Kidney (tissue), 14 donors: ENCODE data around the gene RNF17. TPM values are rescaled to one million over a fixed set of nuclear protein-coding genes. Genes with fewer than 3 reads are reported as not detected.
A peak's percentile ranks its signal among the peaks of the same experiment; 100 is the strongest.

Experiments used
- DNase-seq, 5 donors: peaks; one replicate each; pipeline ENCODE4 v3.0.0-alpha.2; 2013 to 2020
- FAIRE-seq: peaks from 2 replicates; lab custom pipeline; 2012; peaks lifted over from hg19 to GRCh38; lab: Jason Lieb, UNC
- H3K27ac ChIP-seq, 2 donors: one replicate each; pipeline ENCODE4 v1.7.0; 2013; ENCODE audit warnings: low read depth in 2 of 2, low read length in 2 of 2, inconsistent platforms in 1 of 2
- H3K27me3 ChIP-seq: one replicate; pipeline ENCODE4 v1.7.1; 2013; ENCODE audit warnings: low read length, inconsistent platforms; ENCODE audit not compliant: control insufficient read depth, insufficient read depth
- H3K36me3 ChIP-seq, 3 donors: one replicate each; pipeline versions ENCODE4 v1.7.0 to v1.7.1; 2013; ENCODE audit warnings: low read length in 3 of 3, control low read depth in 1 of 3, inconsistent platforms in 1 of 3; ENCODE audit not compliant: insufficient read depth in 3 of 3, control insufficient read depth in 2 of 3
- H3K4me1 ChIP-seq, 3 donors: one replicate each; pipeline versions ENCODE4 v1.7.0 to v1.7.1; 2013; ENCODE audit warnings: low read length in 3 of 3, inconsistent platforms in 1 of 3, low read depth in 1 of 3; ENCODE audit not compliant: control insufficient read depth in 2 of 3, insufficient read depth in 2 of 3
- H3K4me3 ChIP-seq, 3 donors: one replicate each; pipeline versions ENCODE4 v1.7.0 to v1.8.1; 2013; ENCODE audit warnings: low read length in 3 of 3, control low read depth in 1 of 3, inconsistent platforms in 1 of 3
- H3K9ac ChIP-seq, 3 donors: one replicate each; pipeline versions ENCODE4 v1.7.0 to v1.7.1; 2013; ENCODE audit warnings: low read length in 3 of 3, control low read depth in 1 of 3, inconsistent platforms in 1 of 3
- H3K9me3 ChIP-seq, 3 donors: one replicate each; pipeline versions ENCODE4 v1.7.0 to v1.7.1; 2013; ENCODE audit warnings: low read length in 3 of 3, control low read depth in 1 of 3, inconsistent platforms in 1 of 3; ENCODE audit not compliant: control insufficient read depth in 2 of 3, insufficient read depth in 1 of 3
- intact Hi-C: fragments of 100-400 bp; cut with DNase I; formaldehyde crosslinking; loops from one replicate; pipeline ENCODE4 v1.11.1; 2022
- polyA plus RNA-seq: library from polyadenylated mRNA; stranded (reverse); fragments of 350-450 nt; fragmentation: Illumina TruSeq; extraction: RNeasy Lipid Tissue Mini Kit (QIAGEN cat#74804); gene quantifications from one replicate; pipeline ENCODE4 v1.2.3, GENCODE V29; 2014; ENCODE audit warnings: low read depth, low replicate concordance; ENCODE audit not compliant: insufficient read depth
- total RNA-seq: library from RNA; stranded (reverse); fragmentation: NEBNext Ultra II Directional; extraction: Animal tissue kit (Norgen Biotek cat#: 25700); gene quantifications from one replicate; pipeline ENCODE4 v1.2.1, GENCODE V29; 2021
- TF ChIP-seq, protein P1 (sequence below): IDR thresholded peaks from 3 replicates; pipeline ENCODE4 v1.5.1; 2012; ENCODE audit warnings: mild to moderate bottlenecking, moderate library complexity, borderline replicate concordance; ENCODE audit not compliant: insufficient read depth; ENCODE audit errors: extremely low read depth
- donor health status: control.
- donor health status: control.
- donor health status: control.
- donor health status: control.
- donor health status: control.
- donor health status: DM: yes; HTN: yes; CAD: no.
- donor health status: Normal renal cell carcinoma (clear cell type).

RNF17 gene
- total and polyA plus RNA-seq, 2 donors from 2014 or later: not detected

GRCh38 chr13:24745516-24745860, 18.5 kb upstream of the RNF17 start:
- H3K4me3 ChIP-seq: no peak overlapping the region
- no peaks in the 10 kb centered on the region for H3K36me3 ChIP-seq
- DNase-seq (no peak), FAIRE-seq (no peak)
- no peaks in the 10 kb centered on the region for H3K9me3 ChIP-seq
- peaks cover 15% of the 10 kb centered on the region for H3K27me3 ChIP-seq
- peaks cover 0 to 3% (median 0%) of the 10 kb centered on the region in 3 donors for H3K4me1 ChIP-seq
- TF ChIP-seq, protein P1, sequence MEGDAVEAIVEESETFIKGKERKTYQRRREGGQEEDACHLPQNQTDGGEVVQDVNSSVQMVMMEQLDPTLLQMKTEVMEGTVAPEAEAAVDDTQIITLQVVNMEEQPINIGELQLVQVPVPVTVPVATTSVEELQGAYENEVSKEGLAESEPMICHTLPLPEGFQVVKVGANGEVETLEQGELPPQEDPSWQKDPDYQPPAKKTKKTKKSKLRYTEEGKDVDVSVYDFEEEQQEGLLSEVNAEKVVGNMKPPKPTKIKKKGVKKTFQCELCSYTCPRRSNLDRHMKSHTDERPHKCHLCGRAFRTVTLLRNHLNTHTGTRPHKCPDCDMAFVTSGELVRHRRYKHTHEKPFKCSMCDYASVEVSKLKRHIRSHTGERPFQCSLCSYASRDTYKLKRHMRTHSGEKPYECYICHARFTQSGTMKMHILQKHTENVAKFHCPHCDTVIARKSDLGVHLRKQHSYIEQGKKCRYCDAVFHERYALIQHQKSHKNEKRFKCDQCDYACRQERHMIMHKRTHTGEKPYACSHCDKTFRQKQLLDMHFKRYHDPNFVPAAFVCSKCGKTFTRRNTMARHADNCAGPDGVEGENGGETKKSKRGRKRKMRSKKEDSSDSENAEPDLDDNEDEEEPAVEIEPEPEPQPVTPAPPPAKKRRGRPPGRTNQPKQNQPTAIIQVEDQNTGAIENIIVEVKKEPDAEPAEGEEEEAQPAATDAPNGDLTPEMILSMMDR: no peak
- intact Hi-C loops: no loop called here
- no peak overlapping the region for H3K9ac ChIP-seq
- no peak overlapping the region for H3K27ac ChIP-seq

DNA sequence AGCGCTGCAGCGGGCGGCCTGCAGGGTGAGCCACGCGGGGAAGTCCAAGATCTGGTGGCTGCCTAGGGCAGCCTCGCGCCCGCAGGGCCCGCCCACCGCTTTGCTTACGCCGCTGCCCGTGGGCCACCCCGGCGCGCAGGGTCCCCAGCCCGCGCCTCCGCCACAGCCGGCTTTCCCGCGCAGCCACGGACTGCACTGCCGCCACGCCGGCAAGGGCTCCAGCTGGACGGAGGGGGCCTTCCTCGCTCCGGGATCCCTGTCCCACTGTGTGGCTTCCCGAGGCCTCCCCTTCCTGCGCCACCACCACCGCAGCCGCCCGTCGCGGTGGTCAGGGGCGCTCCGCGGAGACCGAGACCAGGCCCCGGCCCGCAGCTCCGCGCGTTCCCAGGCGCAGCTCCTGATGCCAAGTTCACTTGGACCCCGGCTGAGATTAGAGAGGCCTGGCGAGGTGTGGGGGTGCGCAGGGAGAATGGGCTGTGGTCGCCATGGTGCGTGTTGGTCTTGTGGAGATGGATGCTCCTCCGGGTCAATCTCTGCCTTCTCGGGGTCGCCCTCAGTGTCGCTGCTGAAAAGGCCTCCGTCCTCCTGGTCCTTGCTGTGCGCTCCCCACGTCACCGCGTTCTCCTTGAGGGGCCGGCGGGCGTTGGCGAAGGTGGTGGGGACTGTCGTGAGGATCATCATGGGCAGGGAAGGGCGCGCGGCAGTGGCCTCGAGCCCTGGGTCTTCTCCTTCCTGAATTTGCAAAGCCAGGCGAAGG, 17.9 kb upstream of the RNF17 start:
- DNase-seq: peak in 3 of 5 donors; percentile 20 to 21 (median 21)
- H3K9me3 ChIP-seq: no peaks in the 10 kb centered on the region
- peaks cover 0 to 3% (median 0%) of the 10 kb centered on the region in 3 donors for H3K4me1 ChIP-seq
- no peak overlapping the region for H3K27ac ChIP-seq
- no peak for FAIRE-seq
- peaks cover 15% of the 10 kb centered on the region for H3K27me3 ChIP-seq
- H3K4me3 ChIP-seq: no peak overlapping the region
- intact Hi-C loops: no loop called here
- H3K36me3 ChIP-seq: no peaks in the 10 kb centered on the region
- H3K9ac ChIP-seq: no peak overlapping the region
- TF ChIP-seq, protein P1: no peak

DNA sequence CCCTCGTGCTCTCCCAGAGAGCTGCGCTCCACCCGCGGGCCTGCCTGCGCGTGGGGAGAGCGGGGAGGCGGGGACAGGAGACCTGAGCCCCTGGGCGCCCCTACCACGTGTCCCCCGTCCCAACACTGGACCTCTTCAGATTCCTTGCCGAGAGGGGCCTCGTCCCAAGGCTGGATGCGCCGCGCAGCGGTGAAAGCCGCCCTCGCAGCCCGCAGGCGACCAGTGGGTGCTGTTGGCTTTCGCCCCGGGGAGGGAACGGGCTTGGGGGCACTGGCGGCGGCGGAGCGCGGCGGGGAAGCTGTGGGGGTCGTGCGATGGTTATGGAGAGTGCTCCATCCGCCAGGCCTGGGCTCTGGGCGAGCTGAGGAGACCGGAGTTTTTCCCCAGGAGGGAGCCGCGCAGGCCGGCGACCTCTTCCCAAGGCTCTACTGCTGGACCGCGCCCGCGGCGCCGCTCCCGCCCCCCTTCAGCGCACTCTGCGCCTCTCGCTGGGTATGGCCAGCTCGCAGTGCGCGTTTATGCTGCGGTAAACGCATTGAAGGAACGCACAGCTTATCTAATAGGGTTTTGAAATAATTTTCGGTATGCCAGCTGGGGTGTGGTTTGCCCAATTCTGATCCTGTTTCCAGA, 17.2 kb upstream of the RNF17 start:
- Histone ChIP-seq H3K4me3 (no peak overlapping the region), H3K9ac (no peak overlapping the region), H3K27me3 (peaks cover 15% of the 10 kb centered on the region), H3K36me3 (no peaks in the 10 kb centered on the region), H3K4me1 (peaks cover 0 to 3% (median 0%) of the 10 kb centered on the region in 3 donors), H3K9me3 (no peaks in the 10 kb centered on the region), H3K27ac (no peak overlapping the region)
- DNase-seq (peak in 4 of 5 donors; percentile 53 to 66 (median 58)), FAIRE-seq (no peak)
- intact Hi-C loops: no loop called here
- TF ChIP-seq, protein P1: no peak
